Ectodermal cell (in vitro differentiated cells): ENCODE results near the gene PSAT1.

Experiments used
- H3K27ac ChIP-seq: 2 replicates; pipeline ENCODE4 v1.7.0; 2013; ENCODE audit warnings: mild to moderate bottlenecking, low read depth, low read length; ENCODE audit not compliant: insufficient read depth, poor library complexity, severe bottlenecking
- H3K27me3 ChIP-seq: 2 replicates; pipeline ENCODE4 v1.7.0; 2013; ENCODE audit warnings: mild to moderate bottlenecking, low read length; ENCODE audit not compliant: insufficient read depth, control insufficient read depth, poor library complexity, severe bottlenecking
- H3K36me3 ChIP-seq: one replicate; pipeline ENCODE4 v1.7.0; 2013; ENCODE audit warnings: low read length; ENCODE audit not compliant: control insufficient read depth, insufficient read depth
- H3K4me1 ChIP-seq: one replicate; pipeline ENCODE4 v1.7.0; 2013; ENCODE audit warnings: low read length; ENCODE audit not compliant: control insufficient read depth, insufficient read depth
- H3K4me3 ChIP-seq: 2 replicates; pipeline ENCODE4 v1.7.0; 2013; ENCODE audit warnings: low read depth, low read length, control low read depth; ENCODE audit not compliant: insufficient read depth
- H3K9me3 ChIP-seq: 2 replicates; pipeline ENCODE4 v1.7.0; 2013; ENCODE audit warnings: mild to moderate bottlenecking, low read length, moderate library complexity; ENCODE audit not compliant: control insufficient read depth
- WGBS, 2 experiments: methylation state at CpG; one replicate each; pipeline ENCODE4 v1.1.7; 2013; ENCODE audit warnings: missing lambda C conversion rate in 2 of 2; 5-methylcytosine and 5-hydroxymethylcytosine counted together

Gene PSAT1

DNA sequence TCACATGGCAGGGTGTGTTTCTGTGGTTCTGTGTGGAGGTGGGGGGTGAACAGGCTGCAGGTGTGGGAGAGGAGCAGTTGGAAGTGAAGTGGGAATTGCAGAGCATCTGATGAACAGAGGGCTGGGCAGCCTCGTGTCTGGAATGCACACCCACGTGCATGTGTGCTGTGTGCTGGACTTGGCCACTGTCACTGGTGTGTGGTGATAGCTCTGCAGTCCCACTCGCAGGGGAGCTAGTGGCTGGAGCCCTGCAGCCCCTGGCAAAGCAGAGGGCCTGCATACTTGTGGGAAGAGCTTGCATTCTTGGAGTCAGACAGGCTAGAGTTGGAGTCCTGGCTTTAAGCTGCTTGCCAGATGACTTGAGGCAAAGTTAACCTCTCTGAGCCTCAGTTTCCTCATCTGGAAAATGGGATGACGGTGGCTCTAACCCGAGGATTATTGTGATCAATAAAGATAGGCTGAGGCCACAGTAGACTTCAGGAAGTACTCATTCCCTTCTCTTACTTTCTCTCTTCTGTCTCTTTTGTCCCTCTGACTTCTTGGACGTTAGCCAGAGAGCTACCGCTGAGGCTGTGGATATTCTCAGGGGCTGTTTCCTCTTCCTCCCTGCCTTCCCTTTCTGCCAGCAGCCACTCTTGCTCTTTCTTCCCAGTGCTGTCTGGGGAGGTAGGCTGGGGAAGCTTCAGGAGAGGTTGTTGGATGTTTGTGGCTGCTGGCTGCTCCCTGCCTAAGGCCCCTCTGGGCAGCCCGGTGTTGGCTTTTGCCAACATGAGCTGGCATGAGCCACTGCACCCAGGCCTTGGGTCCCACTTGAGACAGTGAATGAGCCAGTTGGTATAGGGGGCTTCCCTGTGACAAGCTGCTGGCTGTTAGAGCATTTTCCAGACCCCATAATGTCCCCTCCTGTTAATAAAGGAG, 18.3 kb downstream of the PSAT1 start:
- Histone ChIP-seq H3K27ac (no peak overlapping the region), H3K36me3 (peaks cover 36% of the 10 kb centered on the region), H3K4me3 (no peak overlapping the region), H3K9me3 (no peaks in the 10 kb centered on the region), H3K4me1 (no peaks in the 10 kb centered on the region), H3K27me3 (no peaks in the 10 kb centered on the region)
- 96% methylated on average over 8 of the region's 8 CpGs for WGBS, 2 experiments

DNA sequence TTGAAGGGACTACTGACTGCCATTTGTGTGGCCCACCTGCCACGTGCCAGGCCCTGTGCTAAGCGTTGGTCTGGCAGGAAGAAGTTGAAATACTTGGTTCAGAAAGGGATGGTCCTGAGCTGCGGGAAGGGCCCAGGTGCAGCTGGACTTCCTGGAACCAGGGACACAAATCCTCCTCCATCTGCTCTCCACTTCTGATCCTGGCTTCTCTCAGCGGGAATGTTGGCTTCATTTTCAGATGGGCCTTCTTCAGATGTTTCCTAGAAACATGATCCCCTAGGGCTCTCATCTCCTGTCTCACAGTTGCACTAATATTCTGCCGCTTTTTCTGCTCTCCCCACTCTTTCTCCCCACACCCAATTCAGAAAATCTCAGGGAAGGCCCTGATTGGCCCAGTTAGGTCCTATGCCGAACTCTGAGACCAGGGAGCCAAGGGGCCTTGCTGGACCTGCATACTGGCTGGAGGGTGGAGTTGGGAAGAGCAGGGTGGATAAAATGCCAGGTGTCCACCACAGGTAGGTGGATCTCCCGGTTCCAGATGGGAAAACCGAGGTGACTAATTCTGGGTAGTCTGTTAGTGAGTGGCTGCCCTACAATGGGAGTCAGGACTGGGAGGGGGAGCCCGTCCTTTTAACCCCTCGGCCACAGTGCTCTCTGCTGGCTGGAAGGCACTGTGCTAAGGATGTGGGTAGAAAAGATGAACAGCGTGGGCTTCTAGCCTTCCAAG, 19.4 kb downstream of the PSAT1 start:
- Histone ChIP-seq H3K9me3 (no peaks in the 10 kb centered on the region), H3K27ac (no peak overlapping the region), H3K4me3 (no peak overlapping the region), H3K4me1 (no peaks in the 10 kb centered on the region), H3K36me3 (peaks cover 41% of the 10 kb centered on the region), H3K27me3 (no peaks in the 10 kb centered on the region)
- WGBS, 2 experiments = 92% methylated on average over 11 of the region's 11 CpGs

- WGBS, 2 experiments = 87 to 92% methylated on average over 6 of the region's 6 CpGs
- H3K9me3 ChIP-seq = no peaks in the 10 kb centered on the region
- H3K4me1 ChIP-seq = no peaks in the 10 kb centered on the region
- no peaks in the 10 kb centered on the region for H3K27me3 ChIP-seq
- no peak overlapping the region for H3K4me3 ChIP-seq
- H3K27ac ChIP-seq = no peak overlapping the region
- peaks cover 42% of the 10 kb centered on the region for H3K36me3 ChIP-seq
Measured at GRCh38 chr9:78319197-78320029, 22.5 kb downstream of the PSAT1 start.

DNA sequence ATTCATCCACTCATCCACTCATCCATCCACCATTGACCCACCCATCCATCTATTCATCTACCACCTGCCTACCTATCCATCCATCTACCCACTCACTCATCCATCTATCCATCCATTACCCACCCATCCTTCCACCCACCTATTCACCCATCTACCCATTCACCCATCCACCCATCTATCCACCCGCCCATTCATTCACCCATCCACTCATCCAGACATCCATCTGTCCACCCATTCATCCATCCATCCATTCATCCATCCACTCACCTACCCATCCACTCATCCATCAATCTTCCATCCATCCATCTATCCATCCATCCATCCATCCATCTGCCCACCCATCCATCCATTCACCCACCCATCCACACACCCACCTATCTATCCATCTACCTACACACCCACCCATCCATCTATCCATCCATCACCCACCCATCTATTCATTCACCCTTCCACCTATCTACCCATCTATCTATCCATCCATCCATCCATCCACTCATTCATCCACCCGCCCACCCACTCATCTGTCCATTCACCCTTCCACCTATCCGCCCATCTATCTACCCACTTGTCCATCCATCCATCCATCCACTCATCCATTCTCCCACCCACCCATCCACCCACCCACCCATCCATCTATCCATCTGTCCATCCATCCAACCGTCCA, 23.2 kb downstream of the PSAT1 start:
- Histone ChIP-seq H3K9me3 (no peaks in the 10 kb centered on the region), H3K27me3 (no peaks in the 10 kb centered on the region), H3K4me1 (no peaks in the 10 kb centered on the region), H3K27ac (no peak overlapping the region), H3K36me3 (peaks cover 49% of the 10 kb centered on the region), H3K4me3 (no peak overlapping the region)
- WGBS, 2 experiments = 85 to 87% methylated on average over 4 of the region's 4 CpGs

DNA sequence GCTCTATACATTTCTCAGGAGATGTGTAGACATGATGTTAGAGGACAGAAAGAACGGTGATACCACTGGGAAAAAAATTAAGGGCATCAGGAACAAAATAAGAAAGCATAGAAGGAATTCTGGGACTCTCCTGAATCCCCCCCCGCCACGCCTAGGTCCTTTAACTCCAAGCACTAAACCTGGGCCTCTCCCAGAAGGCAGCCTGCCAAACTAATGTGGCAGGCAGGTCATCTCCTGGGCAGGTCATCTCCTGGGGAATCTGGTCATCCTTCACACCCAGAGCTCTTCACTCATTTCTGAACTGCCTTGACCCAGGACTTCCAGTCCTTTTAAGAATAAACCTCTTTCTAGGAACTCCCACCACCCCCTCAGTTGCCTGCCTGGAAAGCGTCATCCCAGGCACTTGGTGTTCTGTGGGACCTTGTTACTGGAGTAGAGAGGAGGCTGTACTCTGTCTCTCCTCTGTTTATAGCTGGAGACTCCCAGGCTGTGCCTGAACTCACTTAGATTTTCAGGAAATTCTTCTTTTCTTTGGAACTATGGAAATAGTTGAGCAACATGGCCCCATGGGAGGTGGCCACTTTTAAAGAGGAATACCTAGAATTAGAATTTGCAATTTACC, 24.1 kb downstream of the PSAT1 start:
- Histone ChIP-seq H3K9me3 (no peaks in the 10 kb centered on the region), H3K27ac (no peak overlapping the region), H3K27me3 (no peaks in the 10 kb centered on the region), H3K36me3 (peaks cover 52% of the 10 kb centered on the region), H3K4me3 (no peak overlapping the region), H3K4me1 (no peaks in the 10 kb centered on the region)
- 93 to 95% methylated on average over 4 of the region's 4 CpGs for WGBS, 2 experiments

GRCh38 chr9:78321505-78321904, 24.6 kb downstream of the PSAT1 start:
- H3K36me3 ChIP-seq = peaks cover 56% of the 10 kb centered on the region

DNA sequence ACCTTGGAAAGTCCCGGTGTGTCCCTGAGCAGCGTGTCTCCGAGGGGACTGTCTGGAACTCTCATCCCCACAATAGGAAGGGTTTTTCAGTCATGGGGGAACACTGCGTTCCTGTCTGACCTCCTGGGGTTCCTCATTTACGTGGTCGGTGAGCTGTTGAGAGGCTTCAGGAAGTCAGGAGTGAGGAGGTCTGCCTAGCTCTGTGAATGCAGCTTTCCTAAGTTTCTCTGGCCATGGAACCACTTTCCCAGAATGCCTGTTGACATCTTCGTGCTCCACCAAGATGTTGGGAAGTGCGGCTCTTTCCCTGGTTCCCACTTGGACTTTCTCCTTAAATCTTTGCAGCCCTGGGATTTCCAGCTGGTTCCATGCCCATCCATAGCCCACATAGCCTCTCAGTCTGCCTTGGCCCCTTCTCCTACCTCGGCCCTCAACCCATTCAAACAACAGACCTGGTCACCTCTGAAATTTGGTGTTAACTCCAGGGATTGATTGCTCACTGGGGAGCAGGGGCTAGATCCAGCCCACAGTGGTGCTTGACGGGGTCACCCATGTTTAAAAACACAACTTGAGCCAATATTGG, 27.2 kb downstream of the PSAT1 start:
- Histone ChIP-seq H3K4me3 (no peak overlapping the region), H3K36me3 (peaks cover 61% of the 10 kb centered on the region), H3K9me3 (no peaks in the 10 kb centered on the region), H3K27ac (no peak overlapping the region), H3K27me3 (no peaks in the 10 kb centered on the region), H3K4me1 (no peaks in the 10 kb centered on the region)
- WGBS, 2 experiments = 79 to 80% methylated on average over 10 of the region's 10 CpGs

More at GRCh38 chr9:78321505-78321904, 24.6 kb downstream of the PSAT1 start:
- no peak overlapping the region for H3K4me3 ChIP-seq
- WGBS, 2 experiments = 92 to 95% methylated on average over 7 of the region's 7 CpGs
- no peaks in the 10 kb centered on the region for H3K9me3 ChIP-seq
- no peaks in the 10 kb centered on the region for H3K4me1 ChIP-seq
- no peak overlapping the region for H3K27ac ChIP-seq
- H3K27me3 ChIP-seq = no peaks in the 10 kb centered on the region

- 92 to 96% methylated on average over 8 of the region's 8 CpGs for WGBS, 2 experiments
- H3K9me3 ChIP-seq = no peaks in the 10 kb centered on the region
- H3K4me1 ChIP-seq = no peaks in the 10 kb centered on the region
- H3K4me3 ChIP-seq = no peak overlapping the region
- no peaks in the 10 kb centered on the region for H3K27me3 ChIP-seq
- peaks cover 62% of the 10 kb centered on the region for H3K36me3 ChIP-seq
- H3K27ac ChIP-seq = no peak overlapping the region
Measured at GRCh38 chr9:78324682-78325081, 27.8 kb downstream of the PSAT1 start.

- Histone ChIP-seq H3K27me3 (no peaks in the 10 kb centered on the region), H3K9me3 (no peaks in the 10 kb centered on the region), H3K36me3 (peaks cover 58% of the 10 kb centered on the region), H3K27ac (no peak overlapping the region), H3K4me1 (no peaks in the 10 kb centered on the region), H3K4me3 (no peak overlapping the region)
- WGBS, 2 experiments = 70 to 85% methylated on average over 6 of the region's 6 CpGs
Measured at GRCh38 chr9:78325343-78325742, 28.4 kb downstream of the PSAT1 start.
